Measurements from ENCODE around the gene SCD5. TPM values are rescaled to one million over a fixed set of nuclear protein-coding genes. Genes with fewer than 3 reads are reported as not detected.

The SCD5 gene
- total and polyA plus RNA-seq, 2 donors (not counting 3 experiments of a cell fraction or from before 2014, with no cell fraction given), result 38.4 to 38.5 TPM

DNA sequence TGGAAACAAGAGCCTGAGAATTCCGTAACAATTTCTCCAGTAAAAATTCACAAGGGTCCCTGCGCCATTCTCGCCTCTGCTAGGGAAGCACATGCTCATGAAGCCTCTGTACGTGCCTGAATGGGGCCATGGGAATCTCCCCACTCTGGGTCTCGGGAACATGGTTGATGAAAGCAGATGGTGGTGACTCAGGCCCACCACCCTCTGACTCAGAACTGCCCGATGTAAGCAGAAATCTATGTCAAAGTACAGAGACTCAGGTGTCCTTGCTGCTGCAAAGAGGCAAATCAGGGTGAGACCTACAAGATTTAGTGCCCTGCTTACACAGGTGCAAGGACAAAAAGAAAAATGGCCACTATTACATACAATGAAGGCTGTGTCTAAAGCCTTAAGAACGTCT lies 65.0 kb downstream of the SCD5 start:
- TF ChIP-seq POLR2A (IDR thresholded peaks at IDR 0.05; ENCODE audit: low read depth, low read length) (no peak), EZH2 (IDR thresholded peaks at IDR 0.05; ENCODE audit: borderline replicate concordance, low read depth, low read length, severe bottlenecking) (no peak), FOS (IDR thresholded peaks at IDR 0.05; ENCODE audit: borderline replicate concordance, insufficient read depth, low read length) (peak; percentile 43)
- POLR2A ChIA-PET, result no interaction called here
- Histone ChIP-seq H3K36me3 (ENCODE audit: control insufficient read depth in 2 of 2, extremely low read depth in 1 of 2, insufficient read depth in 2 of 2, low read length in 2 of 2) (no peaks in the 10 kb centered on the region), H3K27ac (ENCODE audit: insufficient read depth, low read depth, low read length) (no peak overlapping the region), H4K20me1 (replicated peaks; ENCODE audit: control insufficient read depth, extremely low read depth, insufficient read depth, low read length) (no peaks in the 10 kb centered on the region), H3K4me2 (ENCODE audit: insufficient read depth, low read length) (no peak overlapping the region), H3K4me3 (replicated peaks in 1 of 3; ENCODE audit: insufficient read depth in 1 of 3, low read depth in 1 of 3, low read length in 3 of 3) (no peak overlapping the region), H3K4me1 (ENCODE audit: control insufficient read depth, extremely low read depth, insufficient read depth, low read length) (no peaks in the 10 kb centered on the region), H3K9ac (replicated peaks; ENCODE audit: extremely low read depth, insufficient read depth, low read length) (no peak overlapping the region), H2AFZ (ENCODE audit: low read depth, low read length) (no peak overlapping the region), H3K9me3 (replicated peaks; ENCODE audit: control insufficient read depth, insufficient read depth, low read length) (no peaks in the 10 kb centered on the region), H3K27me3 (ENCODE audit: control insufficient read depth in 2 of 2, insufficient read depth in 2 of 2, low read length in 2 of 2) (no peaks in the 10 kb centered on the region), H3K79me2 (ENCODE audit: control insufficient read depth, insufficient read depth, low read length) (no peaks in the 10 kb centered on the region), H3K9me1 (replicated peaks; ENCODE audit: control insufficient read depth, extremely low read depth, insufficient read depth, low read length) (no peaks in the 10 kb centered on the region)
- dilution Hi-C loops (cut with MboI; ENCODE audit: extremely low pct_ligation_motif_present, low sequenced_read_pairs) (no loop called here), intact Hi-C loops (cut with micrococcal nuclease) (no loop called here)
- peak; percentile 47 for DNase-seq (ENCODE audit: low read depth, low spot score)
- FAIRE-seq, result peak; percentile 24
- BruUV-seq (replicated peaks), result no TSS peak
- CTCF ChIA-PET, result interaction anchor here (1.1 to 2.3 kb wide), 3 partner anchors 9 to 271 kb away, joined by 3 to 13 read pairs (median 4); no protein-coding TSS in a partner anchor

DNA sequence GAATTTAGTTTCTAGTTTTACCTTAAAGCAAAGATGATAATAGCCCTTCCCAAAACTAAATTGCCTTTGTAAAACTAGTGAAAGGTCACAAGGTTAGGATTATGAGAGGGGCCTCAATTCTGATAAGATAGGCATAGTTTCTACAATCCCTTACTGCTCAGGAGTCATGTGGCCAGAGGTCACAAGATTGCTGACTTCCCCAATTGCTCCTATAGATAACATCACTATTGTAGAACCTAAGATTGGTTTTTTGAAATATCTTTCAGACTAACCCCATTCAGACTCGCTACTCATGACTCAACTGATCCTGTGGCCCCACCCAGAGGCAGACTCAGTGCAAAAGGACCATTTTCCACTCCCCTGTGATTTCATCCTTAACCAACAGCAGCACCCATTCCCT lies 70.3 kb downstream of the SCD5 start:
- BruUV-seq (replicated peaks), result no TSS peak
- H3K4me1 ChIP-seq (ENCODE audit: control insufficient read depth, extremely low read depth, insufficient read depth, low read length), result no peaks in the 10 kb centered on the region
- intact Hi-C loops (cut with micrococcal nuclease), result no loop called here

More for the DNA sequence above, 70.3 kb downstream of the SCD5 start:
- Histone ChIP-seq H3K4me3 (replicated peaks in 1 of 3; ENCODE audit: insufficient read depth in 1 of 3, low read depth in 1 of 3, low read length in 3 of 3) (no peak overlapping the region), H3K4me2 (ENCODE audit: insufficient read depth, low read length) (no peak overlapping the region), H3K27me3 (ENCODE audit: control insufficient read depth in 2 of 2, insufficient read depth in 2 of 2, low read length in 2 of 2) (no peaks in the 10 kb centered on the region), H3K79me2 (ENCODE audit: control insufficient read depth, insufficient read depth, low read length) (no peaks in the 10 kb centered on the region), H4K20me1 (replicated peaks; ENCODE audit: control insufficient read depth, extremely low read depth, insufficient read depth, low read length) (no peaks in the 10 kb centered on the region), H3K9me1 (replicated peaks; ENCODE audit: control insufficient read depth, extremely low read depth, insufficient read depth, low read length) (no peaks in the 10 kb centered on the region), H3K27ac (ENCODE audit: insufficient read depth, low read depth, low read length) (no peak overlapping the region), H3K9me3 (replicated peaks; ENCODE audit: control insufficient read depth, insufficient read depth, low read length) (no peaks in the 10 kb centered on the region), H2AFZ (ENCODE audit: low read depth, low read length) (no peak overlapping the region), H3K9ac (replicated peaks; ENCODE audit: extremely low read depth, insufficient read depth, low read length) (no peak overlapping the region), H3K36me3 (ENCODE audit: control insufficient read depth in 2 of 2, extremely low read depth in 1 of 2, insufficient read depth in 2 of 2, low read length in 2 of 2) (no peaks in the 10 kb centered on the region)
- POLR2A ChIA-PET, result no interaction called here
- FAIRE-seq (no peak), DNase-seq (ENCODE audit: low read depth, low spot score) (no peak)
- TF ChIP-seq POLR2A (IDR thresholded peaks at IDR 0.05; ENCODE audit: low read depth, low read length), result no peak
- TF ChIP-seq JUN (IDR thresholded peaks at IDR 0.05; ENCODE audit: borderline replicate concordance, insufficient read depth, insufficient read length, low read depth), result no peak
- TF ChIP-seq GATA2 (IDR thresholded peaks at IDR 0.05; ENCODE audit: insufficient read depth, insufficient read length, low read depth, low read length), result no peak
- no peak for TF ChIP-seq MYC (IDR thresholded peaks at IDR 0.05; ENCODE audit: low read depth, low read length)
- TF ChIP-seq, protein P1, sequence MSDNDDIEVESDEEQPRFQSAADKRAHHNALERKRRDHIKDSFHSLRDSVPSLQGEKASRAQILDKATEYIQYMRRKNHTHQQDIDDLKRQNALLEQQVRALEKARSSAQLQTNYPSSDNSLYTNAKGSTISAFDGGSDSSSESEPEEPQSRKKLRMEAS (IDR thresholded peaks at IDR 0.05; ENCODE audit: insufficient read depth, insufficient read length), result no peak
- TF ChIP-seq, protein P2, sequence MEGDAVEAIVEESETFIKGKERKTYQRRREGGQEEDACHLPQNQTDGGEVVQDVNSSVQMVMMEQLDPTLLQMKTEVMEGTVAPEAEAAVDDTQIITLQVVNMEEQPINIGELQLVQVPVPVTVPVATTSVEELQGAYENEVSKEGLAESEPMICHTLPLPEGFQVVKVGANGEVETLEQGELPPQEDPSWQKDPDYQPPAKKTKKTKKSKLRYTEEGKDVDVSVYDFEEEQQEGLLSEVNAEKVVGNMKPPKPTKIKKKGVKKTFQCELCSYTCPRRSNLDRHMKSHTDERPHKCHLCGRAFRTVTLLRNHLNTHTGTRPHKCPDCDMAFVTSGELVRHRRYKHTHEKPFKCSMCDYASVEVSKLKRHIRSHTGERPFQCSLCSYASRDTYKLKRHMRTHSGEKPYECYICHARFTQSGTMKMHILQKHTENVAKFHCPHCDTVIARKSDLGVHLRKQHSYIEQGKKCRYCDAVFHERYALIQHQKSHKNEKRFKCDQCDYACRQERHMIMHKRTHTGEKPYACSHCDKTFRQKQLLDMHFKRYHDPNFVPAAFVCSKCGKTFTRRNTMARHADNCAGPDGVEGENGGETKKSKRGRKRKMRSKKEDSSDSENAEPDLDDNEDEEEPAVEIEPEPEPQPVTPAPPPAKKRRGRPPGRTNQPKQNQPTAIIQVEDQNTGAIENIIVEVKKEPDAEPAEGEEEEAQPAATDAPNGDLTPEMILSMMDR (IDR thresholded peaks at IDR 0.05; ENCODE audit: extremely low read depth in 1 of 2, insufficient read depth in 1 of 2, low read depth in 1 of 2, low read length in 2 of 2), result no peak
- no peak for TF ChIP-seq POLR2AphosphoS5 (IDR thresholded peaks at IDR 0.05; ENCODE audit: insufficient read depth, low read depth, low read length)
- TF ChIP-seq EZH2 (IDR thresholded peaks at IDR 0.05; ENCODE audit: borderline replicate concordance, low read depth, low read length, severe bottlenecking), result no peak
- no peak for TF ChIP-seq FOS (IDR thresholded peaks at IDR 0.05; ENCODE audit: borderline replicate concordance, insufficient read depth, low read length)
- dilution Hi-C loops (cut with MboI; ENCODE audit: extremely low pct_ligation_motif_present, low sequenced_read_pairs), result loop anchor here (10.0 kb wide), 1 partner anchor 284 kb away; no protein-coding TSS in a partner anchor
- CTCF ChIA-PET, result interaction anchor here (4.2 kb wide), 1 partner anchor 10 kb away, joined by 34 read pairs; no protein-coding TSS in a partner anchor

All from endothelial cell of umbilical vein (primary cell).